WI38 (cell line): ENCODE data around the gene GBE1.
A peak's percentile ranks its signal among the peaks of the same experiment; 100 is the strongest.
"Not testable (repeated sequence)": the region's sequence is repeated elsewhere in the genome, so short reads cannot be mapped to it uniquely, and the experiment has no call there.

Experiments used
- H3K4me3 ChIP-seq: 2 replicates; pipeline ENCODE4 v1.5.1; 2011; ENCODE audit warnings: low read depth, mild to moderate bottlenecking, control low read depth, low read length
- TF ChIP-seq, protein P1 (sequence below): IDR thresholded peaks from 2 replicates; pipeline ENCODE4 v1.5.1; 2012; ENCODE audit warnings: low read depth, mild to moderate bottlenecking, control low read depth, low read length

GBE1 gene

DNA sequence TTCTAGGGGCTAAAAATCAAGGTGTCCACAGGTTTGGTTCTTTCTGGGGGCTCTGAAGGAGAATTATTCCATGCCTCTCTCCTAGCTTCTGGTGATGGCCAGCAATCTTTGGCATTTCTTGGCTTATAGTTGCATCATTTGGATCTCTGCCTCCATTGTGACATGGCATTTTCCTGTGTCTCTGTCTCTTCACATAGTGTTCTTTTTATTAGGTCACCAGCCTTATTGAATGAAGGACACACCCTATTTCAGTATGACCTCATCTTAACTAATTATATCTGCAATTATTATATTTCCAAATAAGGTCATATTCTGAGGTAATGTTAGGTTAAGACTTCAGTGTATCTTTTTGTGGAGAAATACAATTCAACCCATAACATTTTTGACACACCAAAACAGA is 3.2 kb upstream of the GBE1 start:
- H3K4me3 ChIP-seq = no peak overlapping the region
- TF ChIP-seq, protein P1, sequence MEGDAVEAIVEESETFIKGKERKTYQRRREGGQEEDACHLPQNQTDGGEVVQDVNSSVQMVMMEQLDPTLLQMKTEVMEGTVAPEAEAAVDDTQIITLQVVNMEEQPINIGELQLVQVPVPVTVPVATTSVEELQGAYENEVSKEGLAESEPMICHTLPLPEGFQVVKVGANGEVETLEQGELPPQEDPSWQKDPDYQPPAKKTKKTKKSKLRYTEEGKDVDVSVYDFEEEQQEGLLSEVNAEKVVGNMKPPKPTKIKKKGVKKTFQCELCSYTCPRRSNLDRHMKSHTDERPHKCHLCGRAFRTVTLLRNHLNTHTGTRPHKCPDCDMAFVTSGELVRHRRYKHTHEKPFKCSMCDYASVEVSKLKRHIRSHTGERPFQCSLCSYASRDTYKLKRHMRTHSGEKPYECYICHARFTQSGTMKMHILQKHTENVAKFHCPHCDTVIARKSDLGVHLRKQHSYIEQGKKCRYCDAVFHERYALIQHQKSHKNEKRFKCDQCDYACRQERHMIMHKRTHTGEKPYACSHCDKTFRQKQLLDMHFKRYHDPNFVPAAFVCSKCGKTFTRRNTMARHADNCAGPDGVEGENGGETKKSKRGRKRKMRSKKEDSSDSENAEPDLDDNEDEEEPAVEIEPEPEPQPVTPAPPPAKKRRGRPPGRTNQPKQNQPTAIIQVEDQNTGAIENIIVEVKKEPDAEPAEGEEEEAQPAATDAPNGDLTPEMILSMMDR = no peak

DNA sequence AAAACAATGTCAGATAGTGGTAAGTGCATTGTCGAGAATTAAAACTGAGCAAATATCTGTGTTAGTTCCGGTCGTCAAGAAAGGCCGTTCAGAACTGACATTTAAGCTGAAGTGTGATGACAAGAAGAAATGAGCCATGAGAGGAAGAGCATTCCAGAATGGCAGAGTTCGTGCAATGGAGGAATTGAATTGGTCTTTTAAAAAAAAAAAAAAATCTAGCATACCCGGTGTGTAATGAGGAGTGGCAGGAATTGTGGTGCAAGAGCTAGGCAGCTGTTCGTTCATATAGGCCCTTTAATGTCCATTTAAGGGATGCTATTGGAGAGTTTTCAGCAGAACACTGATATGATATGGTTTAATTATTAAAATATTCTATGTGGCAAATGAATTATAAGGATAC is 2.6 kb upstream of the GBE1 start:
- H3K4me3 ChIP-seq = no peak overlapping the region

DNA sequence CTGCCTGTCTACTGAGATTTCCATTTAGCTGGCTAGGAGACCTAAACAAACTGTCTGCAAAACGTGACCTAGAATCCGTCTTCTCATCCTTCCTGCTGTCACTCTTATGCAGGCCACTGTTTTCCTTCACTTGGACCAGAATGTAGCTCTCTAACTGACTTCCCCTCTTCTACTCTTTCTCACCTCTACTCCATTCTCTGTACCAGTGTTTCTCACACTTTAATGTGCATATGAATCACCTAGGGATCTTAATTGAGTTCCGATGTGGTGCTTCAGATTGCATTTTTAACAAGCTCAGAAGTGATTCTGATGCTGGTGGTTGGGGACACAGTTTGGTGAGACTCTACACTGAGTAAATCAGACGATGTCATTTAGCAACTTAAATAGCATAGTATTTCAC is 1.6 kb upstream of the GBE1 start:
- TF ChIP-seq, protein P1 = no peak
- H3K4me3 ChIP-seq = no peak overlapping the region

More for the DNA sequence above, 2.6 kb upstream of the GBE1 start:
- TF ChIP-seq, protein P1 = no peak

DNA sequence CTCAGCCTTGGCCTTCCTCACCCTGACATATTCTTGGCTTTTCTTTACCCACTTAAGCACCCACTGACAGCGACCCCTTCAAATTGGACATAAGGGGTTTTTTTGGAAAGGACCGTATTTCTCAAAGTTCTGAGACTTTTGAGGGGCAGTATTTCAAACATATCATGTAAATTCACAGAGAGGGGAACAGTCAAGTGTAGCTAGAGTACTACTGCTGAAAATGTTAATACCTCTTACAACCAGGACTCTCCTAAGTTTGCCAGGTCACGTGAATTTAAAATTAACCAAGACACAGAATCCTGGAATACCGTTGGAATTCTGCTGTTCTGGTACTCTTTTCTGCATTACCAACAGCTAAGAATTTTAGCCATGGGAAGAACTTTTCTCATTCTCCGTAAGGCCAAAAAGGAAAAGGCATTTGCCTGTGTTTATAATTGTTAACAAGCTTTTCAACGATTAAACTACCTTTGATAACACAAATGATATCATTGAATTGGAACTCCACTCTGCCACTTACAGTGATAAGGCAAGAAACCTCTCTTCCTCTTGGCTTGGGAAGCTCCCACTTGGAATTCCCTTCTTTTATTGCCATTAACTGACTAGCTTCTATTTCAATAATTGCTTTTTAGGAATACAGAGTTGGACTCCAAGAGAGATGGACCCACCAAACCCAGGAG is 597 bp upstream of the GBE1 start:
- TF ChIP-seq, protein P1 = no peak
- peak overlapping the region; percentile 80 for H3K4me3 ChIP-seq

DNA sequence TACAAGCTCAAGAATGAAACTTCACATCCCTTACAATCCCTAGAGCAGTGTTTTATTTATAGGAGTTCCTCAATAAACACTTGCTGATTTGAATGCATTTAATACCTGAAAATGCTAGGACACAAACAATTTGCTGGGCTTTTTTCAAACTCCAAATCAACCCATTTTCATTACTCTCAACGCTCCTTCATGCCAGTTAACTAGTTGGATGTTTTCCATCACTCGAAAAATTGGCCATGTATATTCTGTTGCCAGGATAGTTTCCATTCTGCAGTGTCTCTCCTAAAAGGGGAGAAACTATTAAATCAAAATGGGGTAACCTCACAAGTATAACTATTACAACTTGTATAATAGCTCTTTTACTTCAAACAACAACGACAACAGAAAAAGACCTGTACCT is 1.2 kb downstream of the GBE1 start:
- peak overlapping the region; percentile 80 for H3K4me3 ChIP-seq
- TF ChIP-seq, protein P1 = no peak

DNA sequence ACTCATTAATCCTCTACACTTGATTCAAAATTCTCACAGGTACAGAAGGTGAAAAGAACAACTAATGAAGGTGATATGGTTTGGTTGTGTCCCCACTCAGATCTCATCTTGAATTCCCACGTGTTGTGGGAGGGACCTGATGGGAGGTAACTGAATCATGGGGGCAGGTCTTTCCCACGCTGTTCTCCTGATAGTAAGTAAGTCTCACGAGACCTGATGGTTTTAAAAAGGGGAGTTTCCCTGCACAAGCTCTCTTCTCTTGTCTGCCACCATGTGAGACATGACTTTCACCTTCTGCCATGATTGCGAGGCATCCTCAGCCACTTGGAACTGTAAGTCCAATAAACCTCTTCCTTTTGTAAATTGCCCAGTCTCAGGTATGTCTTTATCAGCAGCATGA is 2.7 kb downstream of the GBE1 start:
- H3K4me3 ChIP-seq = not testable (repeated sequence)

DNA sequence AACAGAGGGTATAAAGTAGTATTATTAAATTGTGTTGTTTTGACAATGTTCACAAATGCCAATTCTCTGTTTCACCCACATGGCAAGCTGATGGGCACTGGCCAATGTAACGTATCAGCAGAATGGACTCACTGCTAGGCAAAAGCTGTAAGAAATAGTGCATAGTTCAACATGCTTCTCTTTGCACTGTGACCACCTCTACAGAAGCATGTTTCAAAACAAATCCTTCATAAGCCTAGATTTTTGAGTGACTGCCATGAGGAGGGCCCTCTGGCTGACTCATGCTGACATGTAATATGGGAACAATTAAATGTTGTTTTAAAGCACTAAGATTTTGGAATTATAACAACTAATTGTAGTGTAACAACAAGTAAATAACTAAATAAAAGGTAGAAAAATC is 3.2 kb downstream of the GBE1 start:
- no peak overlapping the region for H3K4me3 ChIP-seq

More for the DNA sequence above, 3.2 kb downstream of the GBE1 start:
- TF ChIP-seq, protein P1 = no peak
